Measurements from ENCODE around the gene ANO9.

ANO9 gene

DNA sequence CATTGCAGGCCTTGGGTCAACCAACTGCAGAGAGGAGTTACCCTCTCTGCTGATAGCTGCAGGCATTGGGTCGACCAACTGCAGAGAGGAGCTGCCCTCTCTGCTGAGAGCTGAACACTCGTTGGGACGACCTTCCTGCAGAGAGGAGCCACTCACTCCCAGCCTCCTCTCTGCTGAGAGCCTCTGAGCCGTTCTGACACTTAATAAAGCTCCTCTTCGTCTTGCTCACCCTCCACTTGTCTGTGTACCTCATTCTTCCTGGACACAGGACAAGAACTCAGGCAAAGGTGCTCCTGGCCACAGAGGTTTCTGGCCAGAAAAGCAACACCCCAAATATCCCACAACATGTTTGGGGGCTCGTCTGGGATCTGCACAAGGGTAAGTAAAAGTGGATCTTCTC lies 55.3 kb downstream of the ANO9 start:
- no peak for DNase-seq (ENCODE audit: low read depth in 1 of 2, low spot score in 1 of 2)

DNA sequence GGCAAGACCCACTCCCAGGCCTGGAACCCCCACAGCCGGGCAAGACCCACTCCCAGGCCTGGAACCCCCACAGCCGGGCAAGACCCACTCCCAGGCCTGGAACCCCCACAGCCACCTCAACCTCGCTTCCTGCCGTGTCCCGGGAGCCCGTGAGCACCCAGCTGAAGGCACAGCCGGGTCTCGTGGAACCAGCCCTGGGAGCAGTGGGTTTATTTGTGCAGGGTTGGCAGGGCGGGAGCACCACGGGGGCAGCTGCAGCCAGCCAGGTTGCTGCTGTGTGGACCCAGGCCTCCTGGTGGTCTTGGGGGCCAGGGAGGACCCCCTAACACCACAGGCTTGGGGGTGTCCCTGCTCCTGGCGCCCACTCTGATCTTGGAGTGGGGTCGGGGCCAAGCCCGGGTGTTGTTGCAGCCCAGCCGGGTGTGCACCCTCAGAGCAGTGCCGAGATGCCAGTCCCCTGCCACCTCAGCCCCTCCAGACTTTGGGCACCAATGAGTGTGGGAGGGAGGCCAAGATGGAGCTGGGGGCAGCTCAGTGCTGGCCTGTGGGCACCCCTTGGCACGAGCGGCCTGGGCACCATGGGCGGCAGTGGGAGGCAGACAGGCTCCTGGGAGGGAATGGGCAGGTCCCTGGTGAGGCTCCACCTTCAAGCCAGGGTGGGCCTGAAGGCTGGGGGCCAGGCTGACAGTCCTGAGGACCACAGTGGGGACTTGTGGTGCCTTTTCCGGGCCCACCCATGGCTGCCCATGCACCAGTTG lies 56.0 kb downstream of the ANO9 start:
- DNase-seq (ENCODE audit: low read depth in 1 of 2, low spot score in 1 of 2) = no peak

DNA sequence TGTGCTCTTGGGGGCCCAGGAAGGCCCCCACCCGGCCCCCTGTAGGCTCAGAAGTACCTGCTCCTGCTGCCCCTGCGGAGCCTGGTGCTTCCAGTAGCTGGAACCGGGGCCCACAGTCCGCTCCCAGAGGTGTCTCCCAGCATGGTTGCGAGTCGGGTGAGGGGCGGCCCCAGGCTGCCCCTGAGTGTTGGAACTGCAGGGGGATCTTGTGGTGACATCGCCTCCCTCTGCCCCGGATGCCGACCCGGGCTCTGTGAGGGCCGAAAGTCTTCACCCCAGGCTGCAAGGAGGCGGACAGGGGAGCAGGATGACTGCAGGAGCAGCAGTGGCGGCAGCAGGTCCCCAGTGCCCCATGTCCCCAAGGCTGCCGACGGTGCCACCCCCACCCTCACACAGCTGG lies 57.3 kb downstream of the ANO9 start:
- no peak for DNase-seq (ENCODE audit: low read depth in 1 of 2, low spot score in 1 of 2)

DNA sequence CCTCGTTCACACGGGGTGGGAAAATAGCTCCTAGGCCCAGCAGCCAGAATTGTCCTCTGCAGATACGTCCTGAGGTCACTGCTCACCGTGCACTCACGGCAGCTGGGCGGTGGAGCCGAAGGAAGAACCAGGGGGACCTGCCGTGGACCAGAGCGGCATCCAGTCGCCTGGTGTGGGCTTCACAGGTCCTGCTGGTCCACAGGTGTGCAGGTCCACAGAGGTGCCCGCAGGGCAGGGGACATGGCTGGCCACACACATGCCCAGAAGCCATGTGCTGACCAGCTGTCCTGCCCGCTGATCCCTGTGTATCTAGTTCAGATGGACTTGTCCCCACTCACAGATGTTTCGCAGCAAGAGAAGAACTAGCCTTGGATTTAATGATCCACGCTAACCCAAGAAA lies 58.4 kb downstream of the ANO9 start:
- DNase-seq (ENCODE audit: low read depth in 1 of 2, low spot score in 1 of 2) = no peak

DNA sequence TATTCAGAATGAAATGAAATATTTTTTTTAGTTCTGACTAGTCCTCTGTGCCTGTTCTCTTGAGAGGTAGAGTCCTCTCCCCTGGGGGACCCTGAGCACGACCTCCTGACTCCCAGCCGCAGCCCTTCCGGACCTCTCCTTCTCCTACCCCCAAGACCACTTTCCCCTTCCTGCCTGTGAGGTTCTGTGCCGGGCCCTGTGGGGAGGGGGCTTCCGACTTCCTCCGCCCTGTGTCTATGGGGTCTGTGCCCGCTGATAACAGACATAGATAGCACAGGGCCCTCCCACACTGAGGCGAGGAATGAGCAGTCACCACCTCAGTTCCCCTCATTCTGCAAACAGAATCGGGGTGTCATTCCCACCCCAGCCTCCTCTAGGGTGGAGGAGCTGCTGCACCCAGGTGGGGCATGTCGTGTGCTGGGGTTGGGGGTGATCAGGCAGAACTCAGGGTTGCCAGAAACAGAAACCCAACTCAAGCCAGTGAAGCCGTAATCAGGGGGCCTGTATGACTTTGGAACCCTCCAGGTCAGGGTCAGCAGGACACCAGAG lies 59.7 kb downstream of the ANO9 start:
- no peak for DNase-seq (ENCODE audit: low read depth in 1 of 2, low spot score in 1 of 2)

DNA sequence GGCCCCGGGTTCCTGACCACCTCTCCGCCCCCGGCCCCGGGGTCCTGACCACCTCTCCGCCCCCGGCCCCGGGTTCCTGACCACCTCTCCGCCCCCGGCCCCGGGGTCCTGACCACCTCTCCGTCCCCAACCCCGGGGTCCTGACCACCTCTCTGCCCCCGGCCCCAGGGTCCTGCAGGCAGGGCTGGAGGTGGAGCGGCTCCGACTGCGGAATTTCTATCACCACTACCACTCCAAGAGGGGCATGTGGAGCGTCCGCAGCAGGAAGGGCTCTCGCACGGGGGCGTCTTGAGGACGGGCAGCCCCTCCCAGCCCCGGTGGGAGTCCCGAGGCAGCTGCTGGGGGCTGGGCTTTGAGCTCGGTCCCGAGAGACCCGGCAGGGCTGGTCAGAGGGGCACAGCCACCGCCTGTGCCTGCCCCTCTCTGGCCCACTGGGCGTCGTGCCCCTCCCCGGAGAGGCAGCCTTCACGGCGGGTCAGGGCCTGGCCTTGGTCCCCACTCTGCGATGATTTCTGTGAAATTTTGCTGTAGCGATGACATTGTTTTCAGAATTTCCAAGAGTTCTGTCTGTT lies 60.2 kb downstream of the ANO9 start:
- DNase-seq (ENCODE audit: low read depth in 1 of 2, low spot score in 1 of 2) = no peak

DNA sequence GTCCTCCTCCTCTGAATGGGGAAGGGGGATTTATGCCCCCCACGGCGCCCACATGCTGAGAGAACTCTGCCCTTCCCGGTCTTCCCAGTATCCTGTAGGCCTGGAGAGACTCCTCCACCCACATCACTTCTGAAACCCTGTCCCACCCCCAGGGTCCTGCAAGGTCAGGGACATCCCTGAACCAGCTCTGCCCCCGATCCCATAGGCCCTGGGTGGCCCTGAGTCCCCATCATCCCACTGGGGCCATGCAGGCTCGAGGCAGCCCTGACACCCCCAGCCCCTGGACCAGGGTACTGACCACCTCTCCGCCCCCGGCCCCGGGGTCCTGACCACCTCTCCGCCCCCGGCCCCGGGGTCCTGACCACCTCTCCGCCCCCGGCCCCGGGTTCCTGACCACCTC lies 60.8 kb downstream of the ANO9 start:
- no peak for DNase-seq (ENCODE audit: low read depth in 1 of 2, low spot score in 1 of 2)

DNA sequence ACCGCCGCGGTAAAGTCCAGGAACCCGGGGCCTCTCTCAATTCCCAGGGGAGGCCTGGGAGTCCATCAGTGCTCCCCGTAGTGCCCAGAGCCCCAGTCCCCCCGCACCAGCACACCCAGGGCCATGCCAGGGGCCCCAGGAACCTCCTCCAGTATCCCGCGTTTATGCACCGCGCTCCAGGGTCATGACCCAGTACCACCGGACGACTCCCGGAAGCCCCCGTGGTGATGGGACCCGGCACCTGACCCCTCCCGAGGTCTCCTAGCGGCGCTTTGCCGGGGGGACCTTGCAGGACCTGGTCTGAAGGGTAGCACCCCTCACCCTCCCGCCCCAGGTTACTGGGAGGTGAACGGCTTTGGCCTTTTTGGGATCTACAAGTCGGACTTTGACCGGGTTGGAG lies 61.3 kb downstream of the ANO9 start:
- DNase-seq (ENCODE audit: low read depth in 1 of 2, low spot score in 1 of 2) = no peak

DNA sequence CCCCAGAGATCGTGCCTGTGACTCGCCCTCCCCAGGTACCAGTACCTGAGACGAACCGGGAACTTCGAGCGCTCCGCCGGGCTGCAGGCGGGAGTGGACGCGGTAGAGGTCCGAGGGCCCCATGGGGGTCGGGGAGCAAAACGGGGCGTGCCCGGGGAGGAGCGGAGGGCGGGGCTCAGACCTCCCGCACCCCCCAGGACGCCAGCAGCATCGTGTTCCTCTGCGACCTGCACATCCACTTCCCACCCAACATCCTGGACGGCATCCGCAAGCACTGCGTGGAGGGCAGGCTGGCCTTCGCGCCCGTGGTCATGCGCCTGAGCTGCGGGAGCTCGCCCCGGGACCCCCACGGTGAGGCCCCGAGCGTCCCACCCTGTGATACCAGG lies 61.7 kb downstream of the ANO9 start:
- no peak for DNase-seq (ENCODE audit: low read depth in 1 of 2, low spot score in 1 of 2)

DNA sequence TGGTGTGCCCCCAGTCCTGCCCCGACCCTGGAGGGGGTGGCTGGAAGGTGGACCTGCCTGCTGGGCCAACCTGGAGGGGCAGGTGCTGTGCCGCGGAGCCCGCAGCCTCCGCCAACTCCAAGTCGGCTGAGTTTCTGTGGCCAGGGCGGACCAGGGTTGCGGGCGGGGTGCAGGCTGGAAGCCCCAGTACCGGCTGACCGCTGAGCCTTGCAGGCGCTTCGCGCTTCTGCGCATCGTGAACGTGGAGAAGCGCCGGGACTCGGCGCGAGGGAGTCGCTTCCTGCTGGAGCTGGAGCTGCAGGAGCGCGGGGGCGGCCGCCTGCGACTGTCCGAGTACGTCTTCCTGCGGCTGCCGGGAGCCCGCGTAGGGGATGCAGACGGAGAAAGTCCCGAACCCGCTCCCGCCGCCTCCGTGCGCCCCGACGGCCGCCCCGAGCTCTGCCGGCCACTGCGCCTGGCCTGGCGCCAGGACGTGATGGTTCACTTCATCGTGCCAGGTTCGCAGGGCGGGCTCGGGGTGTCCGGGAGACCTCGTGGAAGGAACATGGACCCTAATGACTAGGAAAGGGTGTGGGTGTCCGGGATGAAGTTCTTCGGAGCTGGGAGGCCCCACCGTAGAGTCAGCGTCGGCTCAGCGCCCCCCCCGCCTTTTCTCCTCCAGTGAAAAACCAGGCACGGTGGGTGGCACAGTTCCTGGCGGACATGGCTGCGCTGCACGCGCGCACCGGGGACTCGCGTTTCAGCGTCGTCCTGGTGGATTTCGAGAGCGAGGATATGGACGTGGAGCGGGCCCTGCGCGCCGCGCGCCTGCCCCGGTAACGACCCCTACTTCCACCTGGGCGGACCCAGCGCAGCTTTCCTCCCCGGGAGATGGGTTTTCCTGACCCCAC lies 62.4 kb downstream of the ANO9 start:
- no peak for DNase-seq (ENCODE audit: low read depth in 1 of 2, low spot score in 1 of 2)

DNA sequence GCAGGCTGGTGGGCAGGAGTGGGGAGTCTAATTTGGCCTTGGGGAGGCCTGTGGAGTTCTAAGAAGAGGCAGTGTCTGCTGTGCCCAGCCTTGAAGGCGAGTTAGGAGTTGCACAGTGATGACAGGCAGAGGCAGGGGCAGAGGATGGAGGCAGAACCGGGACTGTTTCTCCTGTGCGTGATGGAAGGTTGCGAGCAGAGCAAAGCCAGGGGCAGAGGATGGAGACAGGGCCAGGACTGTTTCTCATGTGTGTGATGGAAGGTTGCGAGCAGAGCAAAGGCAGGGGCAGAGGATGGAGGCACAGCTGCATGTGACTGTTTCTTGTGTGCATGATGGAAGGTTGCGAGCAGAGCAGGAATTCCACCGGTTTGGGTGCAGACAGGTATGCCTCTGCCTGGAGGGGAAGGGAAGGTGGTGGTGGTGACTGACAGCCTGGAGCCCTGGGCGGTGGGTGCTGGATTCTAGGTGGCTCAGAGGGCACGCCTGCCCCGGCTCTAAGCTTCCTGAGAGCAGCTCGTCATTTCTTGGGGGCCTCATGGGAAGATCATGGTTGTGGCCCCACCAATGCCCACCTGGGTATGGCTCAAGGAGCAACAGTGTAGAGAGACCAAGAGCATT lies 63.8 kb downstream of the ANO9 start:
- DNase-seq (ENCODE audit: low read depth in 1 of 2, low spot score in 1 of 2) = no peak

DNA sequence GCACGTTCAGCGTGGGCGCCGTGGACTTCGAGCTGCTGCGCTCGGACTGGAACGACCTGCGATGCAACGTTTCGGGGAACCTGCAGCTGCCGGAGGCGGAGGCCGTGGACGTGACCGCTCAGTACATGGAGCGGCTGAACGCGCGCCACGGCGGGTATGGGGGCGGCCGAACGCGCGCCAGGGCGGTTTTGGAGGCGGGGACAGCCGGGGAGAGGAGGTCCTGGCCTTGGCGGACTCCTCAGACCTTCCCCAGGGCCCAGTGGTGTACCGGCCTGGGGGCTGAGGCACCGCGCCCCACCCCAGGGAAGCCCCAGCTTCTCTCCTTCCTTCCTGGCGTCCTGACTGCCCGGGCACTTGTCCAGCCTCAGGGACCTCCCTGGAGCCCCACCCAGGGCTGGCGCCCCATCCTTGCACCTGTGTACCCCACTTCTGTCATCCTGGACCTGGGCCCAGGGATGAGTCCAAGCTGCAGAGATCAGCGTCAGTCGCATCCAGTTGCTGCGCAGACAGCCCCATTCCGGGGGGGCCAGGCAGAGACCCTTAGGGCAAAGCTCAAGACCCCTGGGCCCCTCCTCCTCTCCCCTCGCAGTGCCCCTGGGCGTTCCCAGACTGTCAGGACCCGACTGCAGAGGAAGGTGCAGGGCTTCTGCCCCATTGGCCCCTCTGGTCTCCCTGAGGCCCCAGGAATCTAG lies 64.5 kb downstream of the ANO9 start:
- DNase-seq (ENCODE audit: low read depth in 1 of 2, low spot score in 1 of 2) = no peak

DNA sequence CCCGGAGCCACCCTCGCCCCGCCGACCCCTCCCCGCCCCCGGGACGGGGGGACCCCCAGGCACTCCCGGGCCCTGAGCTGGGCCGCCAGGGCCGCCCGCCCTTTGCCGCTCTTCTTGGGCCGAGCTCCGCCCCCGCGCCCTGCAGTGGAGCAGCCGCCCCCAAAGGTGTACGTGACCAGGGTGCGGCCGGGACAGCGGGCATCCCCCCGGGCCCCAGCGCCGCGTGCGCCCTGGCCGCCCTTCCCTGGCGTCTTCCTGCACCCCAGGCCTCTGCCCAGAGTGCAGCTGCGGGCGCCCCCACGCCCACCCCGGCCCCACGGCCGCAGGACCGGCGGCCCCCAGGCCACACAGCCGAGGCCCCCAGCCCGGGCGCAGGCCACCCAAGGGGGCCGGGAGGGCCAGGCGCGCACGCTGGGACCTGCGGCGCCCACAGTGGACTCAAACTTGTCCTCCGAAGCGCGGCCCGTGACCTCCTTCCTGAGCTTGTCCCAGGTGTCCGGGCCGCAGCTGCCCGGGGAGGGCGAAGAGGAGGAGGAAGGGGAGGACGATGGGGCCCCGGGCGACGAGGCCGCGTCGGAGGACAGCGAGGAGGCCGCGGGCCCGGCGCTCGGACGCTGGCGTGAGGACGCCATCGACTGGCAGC lies 65.2 kb downstream of the ANO9 start:
- DNase-seq (ENCODE audit: low read depth in 1 of 2, low spot score in 1 of 2) = no peak

DNA sequence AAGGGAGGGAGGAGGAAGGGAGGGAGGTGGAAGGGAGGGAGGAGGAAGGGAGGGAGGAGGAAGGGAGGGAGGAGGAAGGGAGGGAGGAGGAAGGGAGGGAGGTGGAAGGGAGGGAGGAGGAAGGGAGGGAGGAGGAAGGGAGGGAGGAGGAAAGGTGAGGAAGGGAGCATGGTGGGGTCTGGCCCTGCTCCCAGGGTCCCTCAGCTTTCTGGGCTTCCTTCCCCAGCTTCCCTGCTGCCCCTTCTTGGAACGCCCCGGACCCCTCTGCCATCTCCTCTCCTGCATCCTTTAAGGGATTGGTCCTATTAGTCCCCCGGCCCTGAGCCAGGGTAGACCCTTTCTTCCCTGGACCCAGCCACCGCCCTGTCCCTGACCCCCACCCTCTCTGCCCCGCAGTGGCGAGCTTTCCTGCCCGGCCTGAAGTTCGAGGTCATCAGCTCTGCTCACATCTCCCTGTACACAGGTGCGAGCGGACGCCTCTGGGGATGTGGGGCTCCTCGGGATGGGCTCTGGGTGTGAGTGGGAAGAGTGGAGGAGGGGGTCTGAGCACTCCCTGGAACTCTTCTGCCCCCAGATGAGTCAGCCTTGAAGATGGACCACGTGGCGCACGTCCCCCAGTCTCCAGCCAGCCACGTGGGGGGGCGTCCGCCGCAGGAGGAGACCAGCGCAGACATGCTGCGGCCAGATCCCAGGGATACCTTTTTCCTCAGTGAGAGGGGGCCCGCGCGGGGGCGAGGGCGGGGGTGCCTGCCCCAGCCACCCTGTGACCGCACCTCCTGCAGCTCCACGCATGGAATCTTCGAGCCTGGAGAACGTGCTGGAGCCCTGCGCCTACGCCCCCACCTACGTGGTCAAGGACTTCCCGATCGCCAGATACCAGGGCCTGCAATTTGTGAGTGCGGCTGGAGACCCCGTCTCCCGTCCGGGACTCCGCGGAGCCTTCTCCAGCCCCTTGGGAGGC lies 66.5 kb downstream of the ANO9 start:
- DNase-seq (ENCODE audit: low read depth in 1 of 2, low spot score in 1 of 2) = no peak

DNA sequence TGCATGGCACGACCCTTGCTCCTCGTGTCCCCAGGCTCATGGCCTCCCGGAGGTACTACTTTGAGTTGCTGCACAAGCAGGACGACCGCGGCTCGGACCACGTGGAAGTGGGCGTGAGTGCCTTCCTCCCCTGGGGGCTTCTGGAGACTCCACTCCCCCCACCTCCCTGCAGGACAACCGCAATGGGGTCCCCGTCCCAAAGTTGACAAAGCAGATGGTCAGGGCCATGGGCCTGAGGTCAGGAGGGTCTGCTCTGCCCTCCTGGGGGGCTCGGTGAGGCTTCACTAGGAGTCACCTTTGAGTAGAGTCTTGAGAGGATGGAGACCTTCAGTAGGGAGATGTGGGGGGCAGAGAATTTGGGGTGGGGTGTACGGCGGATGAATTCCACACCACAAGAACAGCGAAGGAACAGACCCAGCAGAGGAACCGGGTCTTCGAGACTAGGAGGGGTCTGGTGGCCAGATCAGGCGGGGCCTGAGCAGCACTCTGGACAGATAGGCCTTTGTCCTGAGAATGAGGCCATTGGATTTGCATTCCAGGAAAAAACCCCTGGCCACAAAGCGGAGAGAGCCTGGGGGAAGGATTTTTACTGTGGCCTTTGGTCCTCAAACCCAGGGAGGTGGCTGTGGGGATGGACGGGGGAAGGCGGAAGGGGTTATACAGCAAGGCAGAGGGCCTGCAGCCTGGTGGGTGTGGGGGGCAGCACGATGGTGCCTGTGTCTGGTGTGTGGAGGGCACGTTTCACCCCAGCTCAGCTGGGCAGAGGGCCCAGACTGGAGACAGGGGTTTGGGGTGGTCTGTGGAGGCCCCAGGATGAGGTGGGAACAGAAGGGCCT lies 67.9 kb downstream of the ANO9 start:
- DNase-seq (ENCODE audit: low read depth in 1 of 2, low spot score in 1 of 2) = no peak

DNA sequence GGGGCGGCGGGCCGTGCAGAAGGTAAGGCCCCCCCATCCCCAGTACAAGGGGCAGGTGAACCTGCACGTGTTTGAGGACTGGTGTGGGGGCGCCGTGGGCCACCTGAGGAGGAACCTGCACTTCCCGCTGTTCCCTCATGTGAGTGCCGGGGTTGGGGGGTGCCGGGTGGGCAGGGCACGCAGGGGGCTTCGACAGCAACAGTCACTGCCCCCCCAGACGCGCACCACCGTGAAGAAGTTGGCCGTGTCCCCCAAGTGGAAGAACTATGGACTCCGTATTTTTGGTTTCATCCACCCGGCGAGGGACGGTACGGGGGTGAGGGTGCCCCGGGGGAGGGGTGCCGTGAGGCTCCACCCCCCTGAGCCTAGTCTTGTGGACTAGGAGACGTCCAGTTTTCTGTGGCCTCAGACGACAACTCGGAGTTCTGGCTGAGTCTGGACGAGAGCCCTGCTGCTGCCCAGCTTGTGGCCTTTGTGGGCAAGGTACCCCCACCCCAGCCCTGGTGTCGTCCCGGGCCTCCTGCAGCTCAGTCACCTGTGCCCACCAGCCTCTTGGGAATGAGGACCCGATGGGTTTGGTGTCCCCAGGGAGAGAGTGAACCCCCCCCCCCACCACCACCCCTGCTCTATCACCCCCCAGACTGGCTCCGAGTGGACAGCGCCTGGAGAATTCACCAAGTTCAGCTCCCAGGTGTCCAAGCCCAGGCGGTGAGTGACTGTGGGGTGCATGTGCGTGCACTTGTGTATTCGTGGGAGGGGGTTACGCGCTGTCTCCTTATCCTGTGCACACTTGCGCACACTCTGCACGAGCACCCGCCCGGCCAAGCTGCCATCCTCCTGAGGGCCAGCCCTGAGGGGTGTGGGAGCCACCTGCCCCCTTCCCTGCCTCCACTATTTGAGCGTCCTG lies 68.7 kb downstream of the ANO9 start:
- no peak for DNase-seq (ENCODE audit: low read depth in 1 of 2, low spot score in 1 of 2)

Measured in stimulated activated CD4-positive, alpha-beta T cell treated with anti-CD3 and anti-CD28 coated beads, Interleukin-15, amount 100 ng/mL, for 1 hour (primary cell).